GM23248 (cell line): Measurements from ENCODE around the gene MPC1.

ENCODE experiments used
- EZH2 ChIP-seq: fragments of 200-600 bp; sonication (generic); IDR thresholded peaks from 2 replicates; pipeline ENCODE4 v1.6.1; 2018; ENCODE audit warnings: antibody characterized with exemption, mild to moderate bottlenecking; ENCODE audit not compliant: insufficient read depth, poor library complexity, severe bottlenecking
- EZH2phosphoT487 ChIP-seq: fragments of 200-600 bp; sonication (generic); IDR thresholded peaks from 2 replicates; pipeline ENCODE4 v1.6.1; 2018; ENCODE audit warnings: antibody characterized with exemption, moderate library complexity, mild to moderate bottlenecking, low read depth; ENCODE audit not compliant: insufficient read depth

DNA sequence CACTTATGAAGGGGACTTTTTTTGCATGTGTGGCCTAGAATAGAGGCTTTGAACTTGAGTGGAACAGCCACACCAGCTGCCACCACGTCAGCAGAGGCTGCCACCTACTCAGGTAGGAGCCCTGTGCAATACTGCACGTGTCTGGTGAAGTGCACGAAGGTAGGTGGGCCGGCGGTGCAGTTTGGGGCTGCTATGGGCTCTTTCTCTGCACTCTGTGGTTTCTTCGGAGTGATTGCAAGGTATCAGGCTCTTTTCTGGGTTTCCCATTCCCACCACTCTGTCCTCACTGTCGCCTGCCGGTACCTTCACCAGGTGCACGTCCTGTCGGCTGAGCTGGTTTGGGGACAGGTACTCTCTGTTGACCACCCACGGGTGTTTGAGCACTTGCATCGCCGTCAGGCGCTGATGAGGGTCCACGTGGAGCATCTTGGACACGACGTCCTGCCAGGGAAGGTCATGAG lies 30.8 kb upstream of the MPC1 start:
- no peak for TF ChIP-seq EZH2phosphoT487
- TF ChIP-seq EZH2, result no peak
